ENCODE measurements around the gene LYPLAL1.
A peak's percentile ranks its signal among the peaks of the same experiment; 100 is the strongest.

LYPLAL1 gene

DNA sequence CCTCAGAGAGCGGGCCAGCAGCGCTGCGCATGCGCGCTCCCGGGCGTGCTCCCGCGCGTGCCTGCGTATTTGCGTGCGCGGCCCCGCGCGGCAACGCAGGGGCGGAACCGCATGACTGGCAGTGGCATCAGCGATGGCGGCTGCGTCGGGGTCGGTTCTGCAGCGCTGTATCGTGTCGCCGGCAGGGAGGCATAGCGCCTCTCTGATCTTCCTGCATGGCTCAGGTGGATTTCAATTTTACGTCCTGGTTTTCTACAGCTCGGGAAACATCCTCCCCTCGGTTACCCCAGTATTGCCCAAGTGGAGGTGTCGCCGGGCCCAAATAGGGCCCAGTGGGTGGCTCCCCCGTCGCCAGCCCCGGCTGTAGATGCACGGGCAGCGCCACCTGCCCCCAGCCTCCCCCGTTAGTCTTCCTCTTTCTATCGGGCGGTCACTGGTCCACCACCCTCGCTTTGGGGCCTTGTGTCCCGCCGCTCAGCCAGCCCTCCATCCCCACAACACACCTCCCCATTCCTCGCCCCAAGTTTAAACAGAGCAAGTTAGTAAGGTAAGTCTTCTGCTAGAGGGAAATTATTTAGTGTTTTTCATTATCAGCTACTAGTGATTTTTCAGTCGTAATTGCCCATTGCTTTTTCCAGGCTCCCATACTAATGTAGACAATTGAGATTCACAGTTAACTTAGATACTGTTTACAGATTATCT lies at the start of gene LYPLAL1:
TSS of gene LYPLAL1 (plus strand) at position 121 of the 702 bp plus-strand sequence. CDS start at position 134, 13 bp downstream.
- peak; percentile 76 to 83 (median 78) for DNase-seq (ENCODE audit: low read depth in 3 of 3)

DNA sequence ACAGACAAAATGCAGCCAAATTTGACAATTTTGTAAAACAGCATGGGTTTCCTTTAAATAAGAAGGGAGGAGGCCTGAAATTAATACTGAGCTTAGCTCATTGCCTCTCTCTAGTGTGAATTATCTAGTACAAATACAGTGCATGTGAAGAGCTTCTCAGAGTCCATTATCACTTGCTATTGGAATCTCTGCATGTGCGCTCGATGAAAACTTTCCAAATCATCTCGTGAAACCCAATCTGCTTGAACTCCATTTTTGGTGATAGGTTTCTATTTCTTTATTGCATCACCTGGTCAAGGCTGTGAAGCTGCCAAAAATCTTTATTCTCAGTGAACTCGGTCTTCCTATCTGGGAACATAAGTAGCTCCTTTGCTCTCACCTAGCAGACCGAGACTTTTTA lies 49.5 kb upstream of the LYPLAL1 start:
- no peak for DNase-seq (ENCODE audit: low read depth in 3 of 3)

DNA sequence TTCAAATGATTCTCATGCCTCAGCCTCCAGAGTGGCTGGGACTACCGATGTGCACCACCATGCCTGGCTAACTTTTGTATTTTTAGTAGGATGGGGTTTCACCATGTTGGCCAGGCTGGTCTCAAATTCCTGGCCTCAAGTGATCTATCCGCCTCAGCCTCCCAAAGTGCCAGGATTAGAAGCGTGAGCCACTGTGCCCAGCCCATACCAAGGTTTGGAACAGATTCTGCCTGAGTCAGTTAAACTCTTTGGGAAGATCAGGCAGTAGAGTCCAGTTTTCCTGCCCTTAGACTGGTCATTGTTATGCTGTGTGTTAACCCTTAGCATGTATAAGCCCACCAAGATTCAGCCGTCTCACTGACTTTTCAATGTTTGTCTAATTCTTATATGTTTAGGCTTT lies 48.3 kb upstream of the LYPLAL1 start:
- DNase-seq (ENCODE audit: low read depth in 3 of 3): no peak

DNA sequence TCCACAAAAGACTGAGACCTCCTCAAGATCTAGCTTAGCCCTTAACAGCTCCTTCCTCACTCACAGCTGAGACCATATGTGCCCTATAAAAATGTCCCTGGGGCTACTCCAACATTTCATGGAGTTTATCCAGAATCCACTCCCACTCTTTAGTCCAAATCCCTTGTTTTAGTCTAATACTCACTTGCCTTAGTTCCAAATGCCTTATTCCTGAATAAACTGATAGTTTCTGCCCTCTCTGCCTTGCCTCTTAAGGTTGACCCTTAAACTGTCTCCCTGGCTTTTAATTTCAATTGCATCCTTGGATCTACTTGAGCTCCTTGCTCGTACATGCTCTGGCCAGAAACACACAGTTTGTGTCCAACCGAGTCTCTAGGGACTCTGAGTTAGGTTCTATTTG lies 47.3 kb upstream of the LYPLAL1 start:
- DNase-seq (ENCODE audit: low read depth in 3 of 3): no peak

DNA sequence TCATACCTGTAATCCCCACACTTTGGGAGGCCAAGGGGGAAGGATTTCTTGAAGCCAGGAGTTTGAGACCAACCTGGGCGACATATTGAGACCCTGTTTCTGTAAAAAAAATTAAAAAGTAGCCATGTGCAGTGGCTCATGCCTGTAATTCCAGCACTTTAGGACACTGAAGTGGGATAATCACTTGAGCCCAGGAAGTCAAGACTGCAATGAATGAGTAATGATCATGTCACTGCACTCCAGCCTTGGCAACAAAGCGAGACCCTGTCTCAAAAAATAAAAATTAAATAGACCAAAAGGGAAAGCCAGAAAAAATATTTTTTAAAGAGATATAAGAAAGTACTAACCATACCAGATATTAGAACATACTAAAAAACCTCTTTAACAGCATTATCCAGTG lies 44.7 kb upstream of the LYPLAL1 start:
- no peak for DNase-seq (ENCODE audit: low read depth in 3 of 3)

DNA sequence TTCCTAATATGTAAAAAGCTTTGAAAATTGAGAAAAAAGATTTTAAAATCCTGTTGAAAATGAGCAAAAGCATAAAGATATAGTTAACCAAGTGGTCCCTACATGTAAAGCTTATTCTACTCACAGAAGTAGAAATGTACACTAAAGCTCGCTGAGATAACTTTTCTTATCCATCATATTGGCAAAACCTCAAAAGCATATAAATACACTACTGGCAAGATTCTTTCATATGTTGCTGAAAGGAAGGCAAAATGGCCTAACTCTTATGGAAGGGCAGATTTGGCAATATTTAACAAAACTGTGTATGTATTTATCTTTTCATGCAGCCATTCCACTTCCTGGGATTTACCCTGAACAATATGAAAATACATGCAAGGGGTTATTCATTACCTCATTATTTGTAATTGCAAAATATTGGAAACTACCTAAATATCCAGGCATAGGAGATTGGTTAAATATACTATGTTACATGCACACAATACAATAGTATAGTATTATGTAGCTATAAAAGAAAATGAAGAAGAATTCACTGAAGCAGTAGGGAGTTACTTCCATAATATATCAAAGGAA lies 43.2 kb upstream of the LYPLAL1 start:
- no peak for DNase-seq (ENCODE audit: low read depth in 3 of 3)

DNA sequence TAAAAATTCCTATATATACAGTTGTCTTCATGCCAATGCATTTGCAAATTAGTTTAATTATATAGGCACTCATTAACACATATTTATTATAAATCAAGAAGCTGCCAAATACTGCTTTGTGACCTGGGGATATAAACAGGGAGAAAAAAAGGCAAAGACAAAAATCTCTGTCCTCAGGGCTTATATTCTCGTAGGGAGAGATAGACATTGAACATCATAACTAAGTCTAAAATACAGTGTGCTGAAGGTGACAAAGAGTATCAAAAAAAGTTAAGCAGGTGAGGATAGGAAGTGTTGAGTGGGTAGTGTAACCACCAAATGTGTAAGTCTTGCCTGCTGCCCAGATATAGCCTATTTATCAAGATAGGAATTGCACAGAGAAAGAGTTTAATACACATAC lies 40.7 kb upstream of the LYPLAL1 start:
- DNase-seq (ENCODE audit: low read depth in 3 of 3): no peak

DNA sequence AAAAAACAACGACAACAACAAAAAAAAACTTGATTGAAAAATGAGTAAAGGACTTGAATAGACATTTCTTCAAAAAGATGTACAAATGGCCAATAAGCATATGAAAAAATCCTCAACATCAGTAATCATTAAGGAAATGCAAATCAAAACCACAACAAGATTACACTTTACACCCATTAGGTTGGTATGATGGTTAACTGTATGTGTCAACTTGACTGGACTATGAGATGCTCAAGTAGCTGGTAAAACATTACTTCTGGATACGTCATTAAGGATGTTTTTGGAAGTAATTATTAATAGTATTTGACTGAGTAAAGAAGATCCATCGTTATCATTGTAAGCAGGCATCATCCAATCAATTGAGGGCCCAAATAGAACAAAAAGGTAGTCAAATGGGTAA lies 34.9 kb upstream of the LYPLAL1 start:
- DNase-seq (ENCODE audit: low read depth in 3 of 3): no peak

DNA sequence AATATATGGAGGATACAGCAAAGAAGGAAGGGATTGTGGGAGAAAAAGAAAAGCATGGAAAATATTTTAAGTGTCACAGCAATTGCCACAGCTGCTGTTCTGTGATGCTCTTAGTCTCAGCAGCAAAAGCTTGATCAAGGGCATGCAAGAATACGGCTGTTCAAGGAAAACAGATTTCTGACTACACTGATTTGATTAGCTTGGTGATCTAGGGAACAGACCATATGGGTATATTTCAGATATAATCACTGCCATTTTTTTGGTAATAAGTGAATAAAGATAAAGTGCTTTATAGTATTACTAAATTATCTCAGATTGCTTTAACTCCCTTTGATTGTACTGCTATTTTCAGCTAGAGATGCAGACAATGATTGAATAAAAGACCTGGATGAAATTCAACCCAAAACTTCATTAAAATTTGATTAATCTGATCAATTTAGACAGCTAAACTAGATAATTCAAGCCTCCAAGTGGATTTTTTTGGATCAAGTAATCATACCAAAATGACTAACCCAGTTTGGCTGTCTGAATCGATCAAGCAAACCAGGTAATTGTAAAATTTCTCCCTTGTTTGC lies 33.3 kb upstream of the LYPLAL1 start:
- no peak for DNase-seq (ENCODE audit: low read depth in 3 of 3)

DNA sequence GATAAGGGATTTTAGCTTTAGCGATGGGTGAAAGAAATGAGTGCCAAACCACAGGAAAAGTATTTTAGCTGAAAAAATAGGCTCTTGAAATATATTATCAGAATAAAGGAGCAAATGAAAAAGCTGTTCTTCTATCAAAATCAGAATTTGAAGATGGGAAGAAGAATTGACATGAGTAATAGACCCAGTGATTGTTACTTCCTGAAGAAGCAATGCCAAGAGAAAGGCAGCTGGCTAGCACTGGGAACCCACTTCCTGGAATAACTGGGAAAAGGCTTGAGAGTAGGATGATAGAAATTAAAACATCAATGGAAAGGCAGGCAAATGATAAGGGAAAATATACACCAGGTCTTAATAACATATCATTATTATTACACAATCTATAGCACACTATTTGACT lies 29.9 kb upstream of the LYPLAL1 start:
- no peak for DNase-seq (ENCODE audit: low read depth in 3 of 3)

DNA sequence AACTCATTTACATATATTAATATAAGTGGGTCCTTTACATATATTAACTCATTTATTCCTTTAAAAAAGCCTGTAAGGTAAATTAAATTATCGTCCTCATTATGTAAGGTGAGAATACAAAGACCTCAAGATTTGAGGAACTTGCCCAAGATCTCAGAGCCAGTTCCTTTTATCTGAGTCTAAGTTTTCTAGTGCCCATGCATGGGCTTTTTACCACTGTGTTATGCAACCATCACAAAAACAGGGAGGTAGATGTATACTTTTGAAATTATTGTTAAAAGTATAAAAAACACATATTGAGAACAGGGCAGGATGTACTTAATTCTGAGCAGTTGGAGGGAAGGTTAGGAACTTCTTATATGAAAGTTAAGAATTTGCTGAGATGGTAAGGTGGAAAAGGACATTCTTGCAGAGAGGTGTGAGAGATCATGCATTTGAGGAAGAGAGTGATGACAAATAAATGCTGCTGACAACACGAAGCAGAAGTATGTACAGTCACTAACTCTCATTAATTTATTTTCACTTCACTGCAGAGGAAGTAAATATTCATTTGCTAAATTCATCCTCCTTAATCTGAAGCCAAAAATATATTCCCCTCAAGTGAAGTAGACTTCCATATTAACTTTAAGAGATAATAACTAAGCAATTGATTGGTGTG lies 28.9 kb upstream of the LYPLAL1 start:
- no peak for DNase-seq (ENCODE audit: low read depth in 3 of 3)

DNA sequence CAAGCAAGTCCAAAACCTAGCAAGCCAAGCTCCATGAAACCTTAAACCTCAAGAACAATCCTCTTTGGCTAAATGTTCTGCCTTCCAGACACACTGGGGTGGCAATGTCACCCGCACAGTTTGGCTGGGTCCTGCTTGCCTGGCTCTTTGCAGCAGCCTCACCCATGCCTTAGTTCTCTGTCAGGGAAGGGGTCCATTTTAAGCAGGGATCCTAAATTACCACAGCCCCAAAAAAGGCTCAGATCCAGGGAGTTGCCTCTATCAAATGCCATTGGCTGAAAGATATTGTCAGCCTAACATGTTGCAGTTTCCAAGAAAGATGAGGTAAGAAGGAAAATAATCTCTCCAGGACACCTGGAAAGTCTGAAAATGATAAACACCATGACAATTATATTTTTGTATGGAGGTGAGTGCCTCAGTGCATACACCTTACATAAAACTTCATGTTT lies 26.1 kb upstream of the LYPLAL1 start:
- DNase-seq (ENCODE audit: low read depth in 3 of 3): no peak

DNA sequence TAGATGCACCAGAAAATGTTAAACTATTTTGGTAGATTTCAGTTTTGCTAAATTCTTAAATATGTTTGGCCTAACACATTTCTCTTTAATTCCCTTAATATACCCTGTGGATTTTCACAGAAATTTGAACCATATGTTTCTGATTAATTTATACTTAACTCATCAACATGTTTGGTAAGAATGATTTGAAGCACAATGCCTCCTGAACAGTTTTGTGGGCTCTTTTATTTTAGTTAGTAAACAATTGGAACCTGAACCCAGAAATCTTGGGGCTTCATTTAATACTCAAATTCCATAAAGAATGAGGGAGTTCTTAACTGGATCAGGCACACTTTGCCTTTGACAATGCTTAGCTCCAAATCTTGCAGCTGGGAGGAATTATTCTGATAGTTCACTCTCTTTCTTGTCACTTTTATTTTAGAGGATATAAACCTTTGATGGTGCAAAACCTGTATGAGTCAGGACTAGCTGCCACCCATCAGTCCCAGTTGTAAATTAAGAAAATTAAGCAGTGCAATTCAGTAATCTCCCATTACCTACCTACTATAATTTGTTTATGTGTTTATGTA lies 24.6 kb upstream of the LYPLAL1 start:
- no peak for DNase-seq (ENCODE audit: low read depth in 3 of 3)

DNA sequence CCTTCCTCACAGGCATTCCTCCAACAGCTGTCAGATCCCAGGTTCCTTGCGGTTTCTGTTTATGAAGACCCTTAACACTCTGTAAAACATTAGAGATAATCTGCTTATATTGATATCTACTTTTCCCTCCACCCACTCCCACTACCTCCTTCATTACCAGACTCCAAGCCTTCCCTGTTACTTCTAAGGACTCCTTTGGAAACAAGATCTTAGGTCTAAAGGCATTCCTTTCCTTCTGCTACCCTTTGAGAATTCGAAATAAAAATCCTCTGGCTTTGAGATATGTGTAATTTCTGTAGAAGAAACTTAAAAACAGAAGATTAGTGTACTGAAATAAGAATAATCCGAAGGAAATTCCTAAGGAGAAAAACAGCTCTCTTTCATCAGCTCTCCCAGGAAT lies 23.7 kb upstream of the LYPLAL1 start:
- no peak for DNase-seq (ENCODE audit: low read depth in 3 of 3)

DNA sequence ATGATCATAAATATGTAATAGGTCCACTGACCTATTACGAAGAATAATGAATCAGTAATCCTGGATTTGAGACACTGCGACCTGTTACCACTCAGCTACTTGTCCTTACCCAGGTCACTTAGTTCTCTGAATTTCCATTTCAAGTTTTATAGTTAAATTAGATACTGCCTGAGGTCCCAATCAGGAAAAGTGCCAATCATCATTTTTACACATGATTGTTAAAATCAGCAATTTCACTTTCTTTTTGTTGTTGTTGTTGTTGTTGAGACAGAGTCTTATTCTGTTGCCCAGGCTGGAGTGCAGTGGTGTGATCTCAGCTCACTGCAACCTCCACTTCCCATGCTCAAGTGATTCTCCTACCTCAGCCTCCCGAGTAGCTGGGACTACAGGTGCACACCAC lies 22.8 kb upstream of the LYPLAL1 start:
- DNase-seq (ENCODE audit: low read depth in 3 of 3): no peak

DNA sequence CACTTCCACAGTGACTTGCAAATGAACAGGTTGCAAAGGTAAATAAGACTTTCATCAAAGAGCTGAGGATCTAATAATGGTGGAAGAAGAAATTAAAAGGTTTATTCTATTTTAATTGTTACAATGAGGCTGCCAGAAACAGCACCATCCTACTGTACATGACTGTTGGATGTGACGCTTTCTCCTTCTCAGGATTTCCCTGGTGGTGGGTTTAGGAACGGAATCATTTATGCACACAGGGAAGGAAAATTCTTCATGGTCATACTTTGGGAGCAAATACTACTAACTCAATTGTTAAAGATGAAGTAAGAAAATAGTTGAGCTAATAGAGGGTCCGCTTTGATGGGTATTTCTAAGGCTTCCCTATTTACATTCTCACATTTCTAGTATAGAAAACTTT lies 22.2 kb upstream of the LYPLAL1 start:
- no peak for DNase-seq (ENCODE audit: low read depth in 3 of 3)

DNA sequence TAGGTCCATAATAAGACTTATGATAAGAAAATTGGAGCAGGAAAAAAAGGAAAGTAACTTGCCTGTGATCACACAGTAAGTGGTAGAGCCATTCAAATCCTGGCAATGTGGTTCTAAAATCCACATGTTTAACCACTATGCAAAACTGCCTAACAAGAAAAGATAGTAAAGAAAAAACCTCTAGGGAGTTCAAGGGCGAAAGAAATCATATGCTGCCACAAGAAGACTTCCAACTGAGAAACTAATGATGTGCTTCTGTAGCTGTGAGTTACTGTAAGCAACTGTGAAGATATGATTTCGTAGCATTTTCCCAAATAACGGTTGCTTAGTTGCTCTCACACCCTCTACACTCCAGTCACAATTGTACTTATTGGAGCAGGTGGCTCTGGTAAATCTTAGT lies 20.9 kb upstream of the LYPLAL1 start:
- DNase-seq (ENCODE audit: low read depth in 3 of 3): no peak

DNA sequence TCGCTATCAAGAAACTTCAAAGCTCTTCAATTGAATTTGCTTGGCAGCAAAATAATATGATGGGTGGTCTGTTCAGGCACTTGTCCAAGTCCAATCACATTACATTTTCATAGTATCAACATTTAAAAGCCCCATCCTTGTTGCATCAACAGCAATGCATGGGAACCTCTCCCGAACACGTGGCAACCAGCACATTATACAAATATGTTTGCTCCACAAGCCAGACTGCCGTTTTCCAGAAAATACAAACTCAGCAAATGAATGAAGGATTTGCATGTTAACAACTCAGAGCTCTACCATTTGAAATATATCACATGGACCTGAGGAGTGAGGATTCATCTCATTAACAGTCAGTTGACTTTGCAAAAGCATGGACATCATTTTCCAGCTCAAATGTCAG lies 20.0 kb upstream of the LYPLAL1 start:
- DNase-seq (ENCODE audit: low read depth in 3 of 3): no peak

DNA sequence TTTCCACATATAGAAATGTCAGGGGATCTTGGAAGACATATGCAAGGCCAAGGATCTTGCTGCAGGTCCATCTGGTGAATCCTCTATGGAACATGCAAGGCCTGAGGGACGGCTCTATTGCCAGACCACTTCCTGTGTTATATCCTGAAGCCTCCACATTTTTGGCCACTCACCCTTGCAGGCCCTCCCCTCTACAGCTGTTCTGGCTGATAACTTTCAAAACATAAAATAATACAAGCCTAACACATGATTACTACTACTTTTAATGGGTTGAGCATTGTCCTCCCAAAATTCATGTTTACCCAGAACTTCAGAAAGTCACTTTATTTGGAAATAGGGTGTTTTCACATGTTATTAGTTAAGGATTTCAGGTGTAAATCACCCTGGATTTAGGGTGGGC lies 18.5 kb upstream of the LYPLAL1 start:
- DNase-seq (ENCODE audit: low read depth in 3 of 3): no peak

DNA sequence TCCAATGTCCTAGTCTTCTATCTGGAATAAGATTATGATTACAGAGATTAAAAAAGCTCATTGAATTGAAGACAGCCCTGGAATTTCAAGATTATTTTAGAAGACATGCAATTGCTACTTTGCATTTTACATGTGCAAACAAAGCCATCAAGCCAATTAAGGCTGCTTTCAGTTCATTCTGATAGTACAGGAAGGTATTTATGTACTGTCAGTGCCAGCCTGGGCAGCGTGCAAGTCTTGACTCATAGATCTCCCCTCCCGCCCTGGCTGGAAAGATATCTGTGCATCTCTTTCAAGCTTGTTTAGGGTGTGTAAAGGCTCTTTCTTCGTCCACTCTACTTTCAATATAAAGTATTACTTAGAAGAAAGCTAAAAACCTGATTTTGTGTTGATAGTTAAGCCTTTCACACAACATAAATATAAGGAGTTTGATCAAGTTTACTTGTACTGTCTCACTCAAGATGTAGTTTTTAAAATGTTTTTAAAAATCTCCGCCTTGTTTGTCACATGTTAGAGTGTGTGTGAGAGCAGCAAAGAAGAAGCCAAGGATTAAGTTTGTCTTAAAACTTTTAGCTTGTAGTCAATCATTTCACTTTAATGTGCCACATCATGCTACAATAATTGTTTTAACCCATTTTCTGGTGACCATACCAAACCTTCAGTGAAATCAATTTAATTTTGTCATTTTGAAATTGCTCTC lies 13.6 kb upstream of the LYPLAL1 start:
- DNase-seq (ENCODE audit: low read depth in 3 of 3): no peak

DNA sequence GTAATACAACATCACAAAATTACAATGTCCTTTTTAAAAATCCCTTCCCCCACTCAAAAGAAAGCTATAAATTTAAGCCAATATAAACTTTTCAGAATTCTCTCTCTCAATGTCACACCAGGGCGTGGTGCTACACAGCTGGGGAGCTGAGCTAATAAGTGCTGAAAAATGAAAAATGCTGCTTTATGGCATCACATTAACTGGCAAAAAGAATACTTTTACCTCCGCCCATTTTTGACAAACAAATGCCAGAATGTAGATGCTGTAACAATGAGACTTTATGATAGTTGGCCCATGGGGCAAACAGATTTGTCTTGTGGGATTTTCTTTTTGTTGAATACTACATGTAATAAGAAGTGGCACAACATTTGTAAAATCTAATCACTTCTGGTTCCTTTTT lies 12.7 kb upstream of the LYPLAL1 start:
- DNase-seq (ENCODE audit: low read depth in 3 of 3): no peak

DNA sequence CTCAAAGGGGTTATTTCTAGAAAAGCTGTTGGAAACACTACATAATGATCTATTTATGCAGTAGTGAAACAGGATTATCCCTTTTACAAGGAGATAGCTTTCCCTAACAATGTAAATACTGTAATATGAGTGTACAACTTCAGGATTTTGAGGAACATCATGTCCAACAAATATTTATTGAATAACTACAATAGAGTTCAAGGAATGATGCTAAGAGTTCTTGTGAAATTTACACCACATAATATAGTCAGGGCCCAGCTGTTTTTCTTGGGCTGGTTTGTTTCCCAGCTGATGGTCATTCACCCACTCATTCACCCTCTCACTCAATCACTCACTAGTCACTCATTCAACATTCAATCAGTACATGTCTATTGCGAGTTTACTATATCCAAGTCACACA lies 12.3 kb upstream of the LYPLAL1 start:
- no peak for DNase-seq (ENCODE audit: low read depth in 3 of 3)
